Cerebellar nuclear complex (tissue), 1 donor: Measurements from ENCODE around the gene HSFX2.
"Not testable (repeated sequence)": the region's sequence is repeated elsewhere in the genome, so short reads cannot be mapped to it uniquely, and the experiment has no call there.

Experiments used
- DNase-seq, 2 experiments: peaks; one replicate each; lab custom pipeline; 2025; lab: John Stamatoyannopoulos, UW

HSFX2 gene

DNA sequence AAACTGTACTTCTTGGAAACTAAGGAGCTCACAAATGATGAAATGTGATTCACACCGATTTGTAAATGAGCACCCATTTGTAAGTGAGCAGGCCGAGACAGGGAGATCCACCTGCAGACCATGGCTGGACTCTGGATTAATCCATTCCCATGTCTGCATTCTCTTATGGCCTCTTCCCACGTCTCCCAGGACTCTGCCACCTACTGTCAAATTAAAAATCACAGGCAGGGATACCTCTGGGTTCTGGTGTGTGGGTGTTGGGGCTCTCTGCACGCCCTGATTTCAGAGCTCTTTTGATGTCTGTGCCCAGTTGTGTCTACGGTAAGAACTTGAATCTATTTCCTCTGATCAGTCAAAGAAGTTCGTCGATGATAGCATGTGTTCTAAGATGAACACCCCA is 4.1 kb downstream of the HSFX2 start:
- DNase-seq, result not testable (repeated sequence)

DNA sequence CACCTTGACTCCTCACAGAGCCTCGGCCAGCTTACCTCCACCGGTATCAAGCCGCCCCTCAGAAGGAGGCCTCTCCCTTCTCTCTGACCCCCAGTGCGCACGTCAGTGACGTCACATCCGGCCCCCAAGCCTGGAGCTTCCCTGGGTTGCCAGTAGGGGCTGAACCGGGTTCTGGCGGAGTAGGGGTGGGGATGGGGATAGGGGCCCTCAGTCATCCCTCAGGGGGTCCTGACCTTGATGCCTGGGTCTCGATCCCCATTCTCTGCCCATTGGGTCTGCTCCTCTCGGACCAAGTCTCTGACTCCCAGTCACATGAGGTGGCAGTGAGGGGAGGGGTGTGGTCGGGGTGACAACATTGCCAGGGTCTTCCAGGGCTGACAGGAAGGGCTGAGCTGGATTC is 7.8 kb downstream of the HSFX2 start, which contains the start of gene MAGEA9B:
Gene MAGEA9B, minus strand, starts transcription at position 101 of the 400 bp plus-strand sequence. CDS start 4,280 bp downstream, outside the sequence.
- DNase-seq, result not testable (repeated sequence)

- not testable (repeated sequence) for DNase-seq
These were observed 9.5 kb downstream of the HSFX2 start for GRCh38 chrX:149585631-149586030.

DNA sequence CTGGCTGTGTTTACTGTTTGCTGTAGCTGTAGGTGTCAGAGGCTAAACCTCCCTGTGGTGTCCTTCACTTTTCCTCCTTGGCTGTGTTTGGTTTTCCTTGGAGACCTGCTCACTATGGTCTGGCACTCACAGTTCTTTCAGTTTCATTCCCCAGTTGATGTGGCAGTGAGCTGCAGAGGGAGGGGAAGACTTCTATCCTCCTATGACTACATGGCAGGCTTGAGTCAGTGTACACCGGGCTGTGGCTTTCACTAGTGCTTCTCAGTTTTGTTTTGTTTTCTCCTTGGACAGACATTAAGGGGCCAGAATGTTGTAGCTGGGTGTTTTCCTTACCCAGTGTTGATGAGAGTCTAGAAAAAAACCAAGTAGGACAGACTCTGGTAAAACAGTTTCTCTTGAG is 21.7 kb downstream of the HSFX2 start:
- DNase-seq, result not testable (repeated sequence)

DNA sequence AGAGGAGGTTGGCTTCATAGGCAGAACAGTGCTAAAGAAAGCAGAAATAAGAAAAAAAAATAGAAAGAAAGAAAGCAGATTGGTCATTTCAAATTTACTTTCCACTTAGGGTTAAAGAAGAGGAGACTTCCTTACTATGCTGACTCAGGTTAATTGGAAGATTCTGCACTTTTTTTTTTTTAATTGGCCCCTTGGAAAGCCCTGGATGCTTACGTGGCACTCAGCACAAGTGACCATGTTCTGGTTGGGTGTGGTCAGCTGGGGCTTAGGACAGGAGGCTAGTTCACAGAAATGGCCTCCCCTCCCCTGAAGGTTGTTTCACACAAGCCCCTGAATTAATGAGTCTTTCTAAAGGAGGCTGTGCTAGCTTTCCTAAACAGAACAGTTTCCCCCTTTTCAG is 22.4 kb downstream of the HSFX2 start:
- no peak for DNase-seq

- no peak for DNase-seq
These were observed 23.3 kb downstream of the HSFX2 start for GRCh38 chrX:149571770-149572169.

GRCh38 chrX:149570668-149571067 is 24.4 kb downstream of the HSFX2 start:
- DNase-seq, result no peak

DNA sequence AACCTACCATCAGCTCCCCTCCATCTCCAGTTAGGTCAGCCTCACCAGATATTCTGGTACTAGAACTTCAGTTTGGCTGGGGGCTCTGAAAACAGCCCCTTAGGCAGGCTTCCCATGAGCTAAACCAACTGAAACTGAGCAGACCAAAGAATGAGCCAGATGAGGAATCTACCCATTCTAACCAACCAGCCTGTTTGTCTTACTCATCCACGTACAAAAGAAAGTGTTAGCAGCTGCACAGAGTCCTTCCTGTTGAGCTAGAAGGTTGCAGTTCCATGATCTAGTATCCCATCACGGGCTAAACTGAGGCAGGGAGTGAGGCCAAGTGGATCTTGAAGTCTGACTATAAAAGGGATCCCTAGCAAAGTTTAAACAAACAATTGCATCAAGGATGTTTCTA is 25.3 kb downstream of the HSFX2 start:
- DNase-seq, result no peak

GRCh38 chrX:149568701-149569296 is 26.3 kb downstream of the HSFX2 start:
- no peak for DNase-seq

GRCh38 chrX:149567621-149568417 is 27.3 kb downstream of the HSFX2 start:
- DNase-seq, result no peak

- DNase-seq, result no peak
These were observed 31.8 kb downstream of the HSFX2 start for GRCh38 chrX:149563359-149563758.

- DNase-seq, result not testable (repeated sequence)
These were observed 39.9 kb downstream of the HSFX2 start for GRCh38 chrX:149555251-149555650.

- not testable (repeated sequence) for DNase-seq
These were observed 43.2 kb downstream of the HSFX2 start for GRCh38 chrX:149551939-149552248.

GRCh38 chrX:149551245-149551938 is 43.7 kb downstream of the HSFX2 start:
- DNase-seq, result not testable (repeated sequence)

- DNase-seq, result not testable (repeated sequence)
These were observed 44.7 kb downstream of the HSFX2 start for GRCh38 chrX:149550454-149550853.

GRCh38 chrX:149549701-149550100 is 45.4 kb downstream of the HSFX2 start, which contains the start of gene HSFX3:
TSS of gene HSFX3 (minus strand) at chrX:149549924. CDS start at chrX:149549852, 72 bp downstream.
- not testable (repeated sequence) for DNase-seq

DNA sequence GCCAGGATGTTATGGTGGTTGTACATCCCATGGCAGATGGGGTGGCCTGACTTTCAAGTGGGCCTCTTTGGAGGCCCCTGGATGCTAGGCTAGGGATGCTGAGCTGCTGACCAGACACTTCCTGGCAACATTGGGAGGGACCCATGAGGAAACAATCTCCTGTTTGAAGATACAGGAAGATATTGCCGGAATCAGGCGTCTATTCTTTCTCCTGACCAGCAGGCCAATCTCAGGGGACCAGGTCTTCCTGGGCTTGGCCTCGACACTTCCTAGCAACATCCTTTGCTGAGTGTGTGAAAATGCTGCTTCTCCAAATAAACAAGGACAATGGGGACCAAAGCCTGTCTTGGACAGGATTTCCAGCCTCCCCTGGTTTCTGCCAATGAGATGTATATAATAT is 47.3 kb downstream of the HSFX2 start:
- not testable (repeated sequence) for DNase-seq

GRCh38 chrX:149546962-149547361 is 48.2 kb downstream of the HSFX2 start:
- not testable (repeated sequence) for DNase-seq

GRCh38 chrX:149545545-149546543 is 49.3 kb downstream of the HSFX2 start:
- not testable (repeated sequence) for DNase-seq
